K562 (cell line): Measurements from ENCODE around the gene SAA2. TPM values are rescaled to one million over a fixed set of nuclear protein-coding genes. Genes with fewer than 3 reads are reported as not detected.

Experiments used
- ATF7 ChIP-seq: fragments of 450-650 bp; IDR thresholded peaks from 2 replicates; pipeline ENCODE4 v1.7.1; 2014; ENCODE audit warnings: mild to moderate bottlenecking, moderate library complexity
- CBFA2T2 ChIP-seq: fragments of 450-650 bp; conservative IDR thresholded peaks from 2 replicates; pipeline ENCODE4 v1.6.1; 2017; ENCODE audit warnings: mild to moderate bottlenecking
- CEBPB ChIP-seq: fragments of 450-650 bp; IDR thresholded peaks from 2 replicates; pipeline ENCODE4 v1.6.1; 2016; ENCODE audit warnings: missing genetic modification characterization, missing compliant biosample characterization
- ETV1 ChIP-seq: fragments of 450-650 bp; conservative IDR thresholded peaks from 2 replicates; pipeline ENCODE4 v1.6.1; 2016; ENCODE audit warnings: missing genetic modification characterization, control low read depth, low read depth, missing compliant biosample characterization
- KDM2B ChIP-seq: fragments of 250-450 bp; sonication (Bioruptor Pico); IDR thresholded peaks from 2 replicates; pipeline ENCODE4 v1.8.0; 2021; ENCODE audit warnings: mild to moderate bottlenecking, moderate library complexity
- NFE2L1 ChIP-seq: fragments of 450-650 bp; IDR thresholded peaks from 2 replicates; pipeline ENCODE4 v1.6.1; 2016; ENCODE audit warnings: missing genetic modification characterization, low read depth, mild to moderate bottlenecking, missing compliant biosample characterization, moderate library complexity, borderline replicate concordance
- RBM22 ChIP-seq: fragments of 200-400 bp; formaldehyde crosslinking; IDR thresholded peaks from 2 replicates; pipeline ENCODE4 v1.6.1; 2018; ENCODE audit warnings: low read length, low read depth; ENCODE audit not compliant: poor library complexity, severe bottlenecking
- RBM25 ChIP-seq: fragments of 200-400 bp; formaldehyde crosslinking; IDR thresholded peaks from 2 replicates; pipeline ENCODE4 v1.6.1; 2018; ENCODE audit warnings: low read length, low read depth, moderate library complexity; ENCODE audit not compliant: severe bottlenecking
- SAFB ChIP-seq: fragments of 200-400 bp; formaldehyde crosslinking; IDR thresholded peaks from 2 replicates; pipeline ENCODE4 v1.6.1; 2017; ENCODE audit warnings: low read depth, low read length, borderline replicate concordance
- SMAD3 ChIP-seq: fragments of 450-650 bp; formaldehyde crosslinking; conservative IDR thresholded peaks from 2 replicates; pipeline ENCODE4 v1.4.0; 2020; ENCODE audit warnings: mild to moderate bottlenecking
- ZNF134 ChIP-seq: fragments of 250-450 bp; sonication (Bioruptor Pico); conservative IDR thresholded peaks from 2 replicates; pipeline ENCODE4 v1.4.0; 2020
- ZNF384 ChIP-seq: IDR thresholded peaks from 2 replicates; pipeline ENCODE4 v1.6.1; 2012; ENCODE audit warnings: low read depth, low read length, improper control_type of control experiment
- ZNF79 ChIP-seq: fragments of 250-450 bp; sonication (Bioruptor Pico); IDR thresholded peaks from 2 replicates; pipeline ENCODE4 v1.4.0; 2020; ENCODE audit warnings: low read depth, mild to moderate bottlenecking, moderate library complexity
- polyA plus RNA-seq, 8 experiments: library from polyadenylated mRNA; depleted of rRNA in 4 of 8; stranded (reverse) in 5 of 8; unstranded in 3 of 8; fragments of >200 nt; fragmentation: Nextera tagmentation in 2 of 8; fragmentation: Illumina TruSeq in 1 of 8; extraction: Ambion mirVana in 2 of 8; extraction: Trizol in 1 of 8; gene quantifications; 2 replicates each; pipeline versions ENCODE4 v1.2.1 to v1.2.3, GENCODE V29; 2011 to 2014; ENCODE audit warnings: inconsistent platforms in 1 of 8, missing spikeins in 1 of 8
- total RNA-seq, 7 experiments: library from RNA; depleted of rRNA in 6 of 7; stranded (reverse); fragments of >200 nt in 6 of 7; fragmentation: Illumina TruSeq in 2 of 7; extraction: Trizol in 2 of 7; gene quantifications; 2 replicates each; pipeline versions ENCODE4 v1.2.1 to v1.2.3, GENCODE V29; 2011 to 2021; ENCODE audit warnings: low replicate concordance in 1 of 7
- TF ChIP-seq, protein P1 (sequence below): sonication (generic); formaldehyde crosslinking; IDR thresholded peaks from 2 replicates; pipeline ENCODE4 v1.8.0; 2022; ENCODE audit warnings: missing genetic modification reagents, mild to moderate bottlenecking, borderline replicate concordance
- TF ChIP-seq, protein P2 (sequence below): fragments of 450-650 bp; IDR thresholded peaks from 2 replicates; pipeline ENCODE4 v1.6.1; 2018; ENCODE audit warnings: mild to moderate bottlenecking, low read depth; ENCODE audit not compliant: partially characterized antibody
- TF ChIP-seq, protein P3 (sequence below): fragments of 250-450 bp; sonication (Bioruptor Pico); IDR thresholded peaks from 2 replicates; pipeline ENCODE4 v1.8.0; 2022; ENCODE audit warnings: moderate library complexity, mild to moderate bottlenecking, inconsistent platforms
- TF ChIP-seq, protein P4 (sequence below): fragments of 250-450 bp; sonication (Bioruptor Pico); IDR thresholded peaks from 2 replicates; pipeline ENCODE4 v1.8.0; 2022; ENCODE audit warnings: inconsistent platforms, mild to moderate bottlenecking, moderate library complexity, borderline replicate concordance
- TF ChIP-seq, protein P5 (sequence below): sonication (generic); formaldehyde crosslinking; IDR thresholded peaks from 2 replicates; pipeline ENCODE4 v1.8.0; 2022; ENCODE audit warnings: mild to moderate bottlenecking, missing genetic modification reagents

The SAA2 gene
- total and polyA plus RNA-seq, 9 of the 15 experiments (the other 6 are each of a cell fraction or from before 2014, with no cell fraction given): 4.6 TPM; not detected in 8

DNA sequence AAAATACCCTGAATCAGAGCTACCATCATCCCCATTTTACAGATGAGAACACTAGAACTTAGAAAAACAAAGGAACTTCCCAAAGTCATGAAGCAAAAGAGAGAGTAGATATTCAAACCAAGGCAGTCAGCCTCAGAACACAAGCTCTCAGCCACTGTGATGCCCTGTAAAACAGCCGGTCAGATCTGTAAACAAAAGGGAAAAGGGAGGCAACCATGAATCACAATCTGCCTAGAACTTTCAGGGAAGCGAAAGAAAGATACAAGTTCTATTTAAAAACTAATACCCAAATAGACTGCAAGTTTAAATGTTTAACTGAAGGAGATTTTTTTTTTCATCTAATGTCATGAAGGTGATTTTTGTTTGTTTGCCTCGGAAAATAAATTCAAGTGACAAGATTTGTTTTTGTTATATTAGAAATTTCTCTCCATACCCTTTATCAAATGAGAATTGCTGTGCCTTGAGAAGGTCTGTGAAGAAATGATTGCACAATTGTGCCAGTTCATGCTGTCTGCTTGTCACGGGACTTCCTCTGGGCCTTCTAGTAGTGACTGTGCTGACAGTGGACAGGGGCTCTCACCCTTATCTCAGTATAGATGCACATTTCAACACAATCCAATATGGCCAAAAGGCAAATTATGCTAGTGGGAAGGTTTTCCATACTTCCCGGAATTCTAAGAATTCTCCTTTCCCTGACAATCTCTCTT, 29.2 kb upstream of the SAA2 start (continued):
- TF ChIP-seq, protein P1, sequence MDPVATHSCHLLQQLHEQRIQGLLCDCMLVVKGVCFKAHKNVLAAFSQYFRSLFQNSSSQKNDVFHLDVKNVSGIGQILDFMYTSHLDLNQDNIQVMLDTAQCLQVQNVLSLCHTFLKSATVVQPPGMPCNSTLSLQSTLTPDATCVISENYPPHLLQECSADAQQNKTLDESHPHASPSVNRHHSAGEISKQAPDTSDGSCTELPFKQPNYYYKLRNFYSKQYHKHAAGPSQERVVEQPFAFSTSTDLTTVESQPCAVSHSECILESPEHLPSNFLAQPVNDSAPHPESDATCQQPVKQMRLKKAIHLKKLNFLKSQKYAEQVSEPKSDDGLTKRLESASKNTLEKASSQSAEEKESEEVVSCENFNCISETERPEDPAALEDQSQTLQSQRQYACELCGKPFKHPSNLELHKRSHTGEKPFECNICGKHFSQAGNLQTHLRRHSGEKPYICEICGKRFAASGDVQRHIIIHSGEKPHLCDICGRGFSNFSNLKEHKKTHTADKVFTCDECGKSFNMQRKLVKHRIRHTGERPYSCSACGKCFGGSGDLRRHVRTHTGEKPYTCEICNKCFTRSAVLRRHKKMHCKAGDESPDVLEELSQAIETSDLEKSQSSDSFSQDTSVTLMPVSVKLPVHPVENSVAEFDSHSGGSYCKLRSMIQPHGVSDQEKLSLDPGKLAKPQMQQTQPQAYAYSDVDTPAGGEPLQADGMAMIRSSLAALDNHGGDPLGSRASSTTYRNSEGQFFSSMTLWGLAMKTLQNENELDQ (CRISPR knock-in tag): no peak
- TF ChIP-seq, protein P2, sequence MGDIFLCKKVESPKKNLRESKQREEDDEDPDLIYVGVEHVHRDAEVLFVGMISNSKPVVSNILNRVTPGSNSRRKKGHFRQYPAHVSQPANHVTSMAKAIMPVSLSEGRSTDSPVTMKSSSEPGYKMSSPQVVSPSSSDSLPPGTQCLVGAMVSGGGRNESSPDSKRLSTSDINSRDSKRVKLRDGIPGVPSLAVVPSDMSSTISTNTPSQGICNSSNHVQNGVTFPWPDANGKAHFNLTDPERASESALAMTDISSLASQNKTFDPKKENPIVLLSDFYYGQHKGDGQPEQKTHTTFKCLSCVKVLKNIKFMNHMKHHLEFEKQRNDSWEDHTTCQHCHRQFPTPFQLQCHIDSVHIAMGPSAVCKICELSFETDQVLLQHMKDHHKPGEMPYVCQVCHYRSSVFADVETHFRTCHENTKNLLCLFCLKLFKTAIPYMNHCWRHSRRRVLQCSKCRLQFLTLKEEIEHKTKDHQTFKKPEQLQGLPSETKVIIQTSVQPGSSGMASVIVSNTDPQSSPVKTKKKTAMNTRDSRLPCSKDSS: no peak
- TF ChIP-seq ATF7: no peak
- TF ChIP-seq CBFA2T2: no peak
- peak; percentile 92 for TF ChIP-seq CEBPB
- TF ChIP-seq ZNF79 (CRISPR knock-in tag): no peak
- no peak for TF ChIP-seq SAFB
- TF ChIP-seq, protein P3, sequence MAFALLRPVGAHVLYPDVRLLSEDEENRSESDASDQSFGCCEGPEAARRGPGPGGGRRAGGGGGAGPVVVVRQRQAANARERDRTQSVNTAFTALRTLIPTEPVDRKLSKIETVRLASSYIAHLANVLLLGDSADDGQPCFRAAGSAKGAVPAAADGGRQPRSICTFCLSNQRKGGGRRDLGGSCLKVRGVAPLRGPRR (CRISPR knock-in tag): no peak
- TF ChIP-seq, protein P4, sequence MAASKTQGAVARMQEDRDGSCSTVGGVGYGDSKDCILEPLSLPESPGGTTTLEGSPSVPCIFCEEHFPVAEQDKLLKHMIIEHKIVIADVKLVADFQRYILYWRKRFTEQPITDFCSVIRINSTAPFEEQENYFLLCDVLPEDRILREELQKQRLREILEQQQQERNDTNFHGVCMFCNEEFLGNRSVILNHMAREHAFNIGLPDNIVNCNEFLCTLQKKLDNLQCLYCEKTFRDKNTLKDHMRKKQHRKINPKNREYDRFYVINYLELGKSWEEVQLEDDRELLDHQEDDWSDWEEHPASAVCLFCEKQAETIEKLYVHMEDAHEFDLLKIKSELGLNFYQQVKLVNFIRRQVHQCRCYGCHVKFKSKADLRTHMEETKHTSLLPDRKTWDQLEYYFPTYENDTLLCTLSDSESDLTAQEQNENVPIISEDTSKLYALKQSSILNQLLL (CRISPR knock-in tag): no peak
- no peak for TF ChIP-seq NFE2L1
- TF ChIP-seq KDM2B (CRISPR knock-in tag): no peak
- TF ChIP-seq RBM22: no peak
- TF ChIP-seq ZNF384: no peak
- no peak for TF ChIP-seq SMAD3 (CRISPR knock-in tag)
- TF ChIP-seq, protein P5, sequence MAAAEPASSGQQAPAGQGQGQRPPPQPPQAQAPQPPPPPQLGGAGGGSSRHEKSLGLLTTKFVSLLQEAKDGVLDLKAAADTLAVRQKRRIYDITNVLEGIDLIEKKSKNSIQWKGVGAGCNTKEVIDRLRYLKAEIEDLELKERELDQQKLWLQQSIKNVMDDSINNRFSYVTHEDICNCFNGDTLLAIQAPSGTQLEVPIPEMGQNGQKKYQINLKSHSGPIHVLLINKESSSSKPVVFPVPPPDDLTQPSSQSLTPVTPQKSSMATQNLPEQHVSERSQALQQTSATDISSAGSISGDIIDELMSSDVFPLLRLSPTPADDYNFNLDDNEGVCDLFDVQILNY (CRISPR knock-in tag): no peak
- TF ChIP-seq ETV1 (tag): no peak
- no peak for TF ChIP-seq ZNF134 (CRISPR knock-in tag)
- TF ChIP-seq RBM25: peak; percentile 19
